Caco-2 (cell line): ENCODE measurements around the gene RAB1B. TPM values are rescaled to one million over a fixed set of nuclear protein-coding genes. Genes with fewer than 3 reads are reported as not detected.

Source experiments
- BruUV-seq: library from RNA; stranded (reverse); fragments of 400-500 nt; replicated peaks from 2 replicates; lab custom pipeline; 2021; lab: Mats Ljungman, UMichigan
- CTCF ChIA-PET: fragments of 300-600 bp; sonication (Branson Sonifier 250); formaldehyde crosslinking; loops from one replicate; lab custom pipeline; 2022; ENCODE audit warnings: antibody characterized with exemption; lab: Charles Lee
- POLR2A ChIA-PET: fragments of 300-600 bp; sonication (Branson Sonifier 250); formaldehyde crosslinking; loops from one replicate; lab custom pipeline; 2022; ENCODE audit warnings: antibody characterized with exemption; lab: Charles Lee
- DNase-seq, 2 experiments: peaks; one replicate each; pipeline versions ENCODE4 v3.0.0 to v3.0.0-alpha.2; 2020 to 2022
- H3K27me3 ChIP-seq: replicated peaks from 2 replicates; pipeline ENCODE4 v1.6.0; 2011; ENCODE audit warnings: low read length; ENCODE audit not compliant: control insufficient read depth, insufficient read depth
- H3K36me3 ChIP-seq: 2 replicates; pipeline ENCODE4 v1.5.1; 2011; ENCODE audit warnings: low read length; ENCODE audit not compliant: control insufficient read depth, insufficient read depth
- H3K4me1 ChIP-seq: fragments of 250-450 bp; sonication (Bioruptor Pico); 2 replicates; pipeline ENCODE4 v1.5.1; 2020; ENCODE audit warnings: mild to moderate bottlenecking
- H3K4me3 ChIP-seq: 2 replicates; pipeline ENCODE4 v1.5.1; 2011; ENCODE audit warnings: low read depth, mild to moderate bottlenecking, control low read depth, low read length
- H3K9me3 ChIP-seq: fragments of 250-450 bp; sonication (Bioruptor Pico); 2 replicates; pipeline ENCODE4 v1.5.1; 2020; ENCODE audit warnings: mild to moderate bottlenecking, moderate library complexity
- H3K27ac Mint-ChIP-seq: one replicate; pipeline ENCODE4 v1.8.0; 2022; ENCODE audit warnings: mixed read lengths; ENCODE audit not compliant: unreplicated experiment
- H3K27me3 Mint-ChIP-seq: one replicate; pipeline ENCODE4 v1.8.0; 2022; ENCODE audit warnings: mixed read lengths; ENCODE audit not compliant: insufficient read depth, unreplicated experiment
- H3K36me3 Mint-ChIP-seq: one replicate; pipeline ENCODE4 v1.8.0; 2022; ENCODE audit warnings: mild to moderate bottlenecking, mixed read lengths; ENCODE audit not compliant: insufficient read depth, unreplicated experiment
- H3K4me1 Mint-ChIP-seq: one replicate; pipeline ENCODE4 v1.8.0; 2022; ENCODE audit warnings: low read depth, mixed read lengths; ENCODE audit not compliant: unreplicated experiment
- H3K4me3 Mint-ChIP-seq: one replicate; pipeline ENCODE4 v1.8.0; 2022; ENCODE audit warnings: mild to moderate bottlenecking, moderate library complexity, mixed read lengths; ENCODE audit not compliant: unreplicated experiment
- H3K9me3 Mint-ChIP-seq: one replicate; pipeline ENCODE4 v1.8.0; 2022; ENCODE audit warnings: mixed read lengths; ENCODE audit not compliant: unreplicated experiment
- CTCF ChIP-seq, 2 experiments: fragments of 200-600 bp in 1 of 2; IDR thresholded peaks; 1 replicate in 1 of 2; 2 replicates in 1 of 2; pipeline versions ENCODE4 v1.5.1 to v1.8.0; 2011 to 2022; ENCODE audit warnings: antibody characterized with exemption in 1 of 2, control low read depth in 1 of 2, inconsistent platforms in 1 of 2, low read depth in 1 of 2, low read length in 1 of 2, mild to moderate bottlenecking in 1 of 2, moderate library complexity in 1 of 2; ENCODE audit not compliant: insufficient read depth in 1 of 2, severe bottlenecking in 1 of 2, unreplicated experiment in 1 of 2
- intact Hi-C: fragments of 100-400 bp; cut with micrococcal nuclease; formaldehyde crosslinking; loops from one replicate; pipeline ENCODE4 v1.10.0; 2022; ENCODE audit not compliant: unreplicated experiment
- total RNA-seq: library from RNA; stranded (reverse); gene quantifications from 2 replicates; pipeline ENCODE4 v1.2.3, GENCODE V29; 2022

The RAB1B gene
- total RNA-seq, 1 experiment from 2014 or later: 132 TPM

- Mint-ChIP-seq H3K27me3 (no peaks in the 10 kb centered on the region), H3K4me1 (peaks cover 8% of the 10 kb centered on the region), H3K36me3 (peaks cover 48% of the 10 kb centered on the region), H3K9me3 (no peaks in the 10 kb centered on the region), H3K4me3 (peak overlapping the region; percentile 92), H3K27ac (peak overlapping the region; percentile 87)
- H3K9me3 ChIP-seq: no peaks in the 10 kb centered on the region
- ChIA-PET POLR2A (interaction anchor here (0.7 to 1.3 kb wide), 3 partner anchors 22 to 46 kb away, joined by 3 to 7 read pairs (median 3); partner anchors contain the start of gene YIF1A), CTCF (interaction anchor here (0.6 to 1.4 kb wide), 4 partner anchors 22 to 69 kb away, joined by 3 to 7 read pairs (median 4); partner anchors contain the start of genes RIN1 and YIF1A)
- DNase-seq: no peak
- H3K4me1 ChIP-seq: no peaks in the 10 kb centered on the region
- no TSS peak for BruUV-seq
- peak overlapping the region; percentile 74 for H3K4me3 ChIP-seq
- H3K36me3 ChIP-seq: no peaks in the 10 kb centered on the region
- no peaks in the 10 kb centered on the region for H3K27me3 ChIP-seq
- no peak for TF ChIP-seq CTCF (IDR thresholded peaks at IDR 0.05; ENCODE audit: insufficient read depth in 1 of 2, low read depth in 1 of 2, low read length in 1 of 2, severe bottlenecking in 1 of 2, unreplicated experiment in 1 of 2)
- intact Hi-C loops: no loop called here
Observed at GRCh38 chr11:66267039-66267378, 1.4 kb upstream of the RAB1B start.

DNA sequence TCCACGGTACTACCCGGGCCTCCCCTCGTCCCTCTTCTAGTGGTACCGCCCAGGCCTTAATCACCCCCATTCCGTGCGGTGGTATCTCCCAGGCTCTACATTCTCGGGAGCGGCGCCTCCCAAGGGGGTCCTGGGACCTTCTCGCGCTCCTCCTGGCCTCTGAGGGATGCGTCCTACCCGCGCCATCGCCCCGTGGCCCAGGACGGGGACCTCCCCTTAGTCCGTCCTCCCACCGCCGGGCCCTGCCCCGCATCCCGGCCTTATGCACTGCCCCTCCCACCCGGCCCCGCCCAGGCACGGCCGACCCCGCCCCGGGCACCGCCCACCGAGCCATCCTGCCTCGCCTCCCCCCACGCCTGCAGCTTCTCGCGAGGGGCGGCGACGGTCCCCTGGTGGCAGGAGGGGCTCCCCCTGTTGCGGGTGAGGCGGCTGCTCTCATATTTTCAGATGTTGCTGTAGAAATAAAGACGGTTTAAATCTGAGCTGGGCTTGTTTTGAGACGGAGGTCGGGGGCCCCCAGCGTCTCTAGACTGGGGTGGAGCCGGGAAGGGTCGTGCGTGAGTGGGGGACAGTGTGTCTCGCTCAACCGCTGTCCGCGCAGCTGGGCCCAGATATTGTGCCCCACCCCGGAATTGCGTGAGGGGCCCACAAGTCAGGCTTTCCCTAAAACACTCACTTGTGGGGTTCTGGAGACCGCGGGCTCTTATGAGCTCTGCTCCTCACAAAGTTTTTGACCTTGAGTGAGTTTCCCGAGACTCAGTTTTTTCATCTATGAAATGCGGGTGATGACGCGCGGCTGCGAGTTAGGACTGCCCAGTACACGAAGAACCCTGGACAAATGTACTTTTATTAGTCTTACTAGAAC lies 828 bp upstream of the RAB1B start:
- TF ChIP-seq CTCF (IDR thresholded peaks at IDR 0.05; ENCODE audit: insufficient read depth in 1 of 2, low read depth in 1 of 2, low read length in 1 of 2, severe bottlenecking in 1 of 2, unreplicated experiment in 1 of 2): peak; percentile 18 to 30
- intact Hi-C loops: loop anchor here (1.0 kb wide), 4 partner anchors 9 to 45 kb away; partner anchors contain the start of gene YIF1A
- peak; percentile 88 to 89 for DNase-seq
- Histone ChIP-seq H3K4me3 (peak overlapping the region; percentile 74), H3K36me3 (no peaks in the 10 kb centered on the region), H3K4me1 (no peaks in the 10 kb centered on the region), H3K9me3 (no peaks in the 10 kb centered on the region), H3K27me3 (no peaks in the 10 kb centered on the region)
- H3K27ac Mint-ChIP-seq: peak overlapping the region; percentile 87
- H3K4me3 Mint-ChIP-seq: peak overlapping the region; percentile 92
- peaks cover 8% of the 10 kb centered on the region for H3K4me1 Mint-ChIP-seq
- BruUV-seq: no TSS peak
- ChIA-PET POLR2A (interaction anchor here (0.6 to 1.3 kb wide), 4 partner anchors 22 to 69 kb away, joined by 3 to 7 read pairs (median 3); partner anchors contain the start of gene YIF1A), CTCF (interaction anchor here (0.5 to 2.1 kb wide), 7 partner anchors 21 to 845 kb away, joined by 3 to 9 read pairs (median 4); partner anchors contain the start of genes RIN1 and YIF1A)
- no peaks in the 10 kb centered on the region for H3K27me3 Mint-ChIP-seq
- no peaks in the 10 kb centered on the region for H3K9me3 Mint-ChIP-seq
- peaks cover 54% of the 10 kb centered on the region for H3K36me3 Mint-ChIP-seq
